ENCODE measurements around the gene SCT.

- no peak for TF ChIP-seq EZH2 (IDR thresholded peaks at IDR 0.05; ENCODE audit: insufficient read depth, poor library complexity, severe bottlenecking)
- no peak for TF ChIP-seq EZH2phosphoT487 (IDR thresholded peaks at IDR 0.05; ENCODE audit: insufficient read depth, low read depth)
Observed at GRCh38 chr11:601573-602245, 25.3 kb downstream of the SCT start.

Measured in GM23248 (cell line).